HG02763 (cell line): ENCODE results near the gene HDAC11.
"Not testable (repeated sequence)": the region's sequence is repeated elsewhere in the genome, so short reads cannot be mapped to it uniquely, and the experiment has no call there.

ENCODE experiments used
- ATAC-seq: cut with Tn5 transposase; IDR thresholded peaks from one replicate; pipeline ENCODE4 v1.9.1; 2021; ENCODE audit warnings: mild to moderate bottlenecking, moderate library complexity; ENCODE audit not compliant: unreplicated experiment

The HDAC11 gene

DNA sequence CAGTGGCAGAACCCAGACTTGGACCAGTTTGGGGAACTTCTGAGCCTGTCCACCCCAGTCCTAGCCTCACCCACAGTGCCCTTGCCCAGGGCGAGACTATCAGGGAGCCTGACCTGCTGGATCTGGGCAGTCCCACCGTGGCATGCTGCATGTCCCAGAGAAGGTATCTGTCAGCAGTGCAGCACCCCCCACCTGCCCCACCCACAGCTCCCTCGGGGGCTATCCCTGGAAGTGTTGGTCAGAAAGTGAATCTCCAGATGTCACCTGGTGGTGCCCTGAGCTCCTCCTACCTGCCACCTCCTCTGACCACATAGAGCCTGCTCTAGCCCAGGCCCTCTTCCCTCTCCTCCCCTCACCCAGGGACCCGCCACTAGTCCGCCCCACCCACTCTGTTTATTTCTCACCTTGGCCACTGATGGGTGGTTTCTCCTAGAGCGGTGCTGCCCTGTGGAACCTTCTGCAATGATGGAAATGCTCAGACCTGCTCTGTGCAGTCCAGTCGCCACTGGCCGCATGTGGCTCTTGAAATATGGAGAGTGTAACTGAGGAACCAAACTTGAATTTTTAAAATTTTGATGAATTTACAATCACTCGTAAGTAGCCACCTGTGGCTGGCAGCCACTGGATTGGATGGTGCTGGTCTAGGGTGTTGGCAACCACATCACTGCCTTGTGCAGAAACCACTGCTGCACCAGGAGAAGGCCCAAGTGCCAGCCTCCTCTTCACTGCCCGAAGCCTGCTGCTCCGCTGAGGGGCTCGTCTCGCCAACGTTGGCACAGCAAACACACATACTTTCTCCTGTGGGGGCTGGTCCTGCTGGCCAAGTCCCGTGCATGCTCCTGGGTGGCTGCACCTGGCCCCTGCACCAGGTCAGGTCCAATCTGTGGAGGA is 13.1 kb downstream of the HDAC11 start:
- ATAC-seq, result no peak

DNA sequence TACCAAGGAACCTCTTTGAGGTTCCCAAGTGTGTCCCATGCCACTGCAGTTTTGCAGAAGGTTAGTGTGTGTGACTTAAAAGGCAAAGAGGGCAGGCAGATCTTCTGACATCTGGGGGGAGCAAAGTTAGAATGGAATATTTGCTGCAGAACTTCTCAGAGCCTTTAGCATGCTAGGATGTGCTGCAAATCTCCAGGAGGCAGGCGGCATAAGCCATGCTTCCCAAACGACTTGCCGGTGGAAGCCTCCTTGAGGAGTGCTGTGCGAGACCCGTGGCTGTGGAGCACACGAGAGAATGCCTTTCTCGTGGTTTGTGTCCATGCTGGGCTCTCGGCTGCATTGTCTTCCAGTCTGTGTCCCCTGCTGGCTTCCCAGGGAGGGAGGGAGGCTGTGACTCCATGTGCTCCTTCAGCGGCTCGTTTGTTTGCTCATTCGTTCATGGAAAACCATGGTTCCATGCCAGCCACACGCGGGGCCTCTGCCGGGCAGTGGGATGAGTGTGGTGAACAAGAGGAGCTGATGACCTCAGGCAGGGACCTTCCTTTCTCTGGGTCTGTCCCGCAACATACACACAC is 13.8 kb downstream of the HDAC11 start:
- no peak for ATAC-seq

DNA sequence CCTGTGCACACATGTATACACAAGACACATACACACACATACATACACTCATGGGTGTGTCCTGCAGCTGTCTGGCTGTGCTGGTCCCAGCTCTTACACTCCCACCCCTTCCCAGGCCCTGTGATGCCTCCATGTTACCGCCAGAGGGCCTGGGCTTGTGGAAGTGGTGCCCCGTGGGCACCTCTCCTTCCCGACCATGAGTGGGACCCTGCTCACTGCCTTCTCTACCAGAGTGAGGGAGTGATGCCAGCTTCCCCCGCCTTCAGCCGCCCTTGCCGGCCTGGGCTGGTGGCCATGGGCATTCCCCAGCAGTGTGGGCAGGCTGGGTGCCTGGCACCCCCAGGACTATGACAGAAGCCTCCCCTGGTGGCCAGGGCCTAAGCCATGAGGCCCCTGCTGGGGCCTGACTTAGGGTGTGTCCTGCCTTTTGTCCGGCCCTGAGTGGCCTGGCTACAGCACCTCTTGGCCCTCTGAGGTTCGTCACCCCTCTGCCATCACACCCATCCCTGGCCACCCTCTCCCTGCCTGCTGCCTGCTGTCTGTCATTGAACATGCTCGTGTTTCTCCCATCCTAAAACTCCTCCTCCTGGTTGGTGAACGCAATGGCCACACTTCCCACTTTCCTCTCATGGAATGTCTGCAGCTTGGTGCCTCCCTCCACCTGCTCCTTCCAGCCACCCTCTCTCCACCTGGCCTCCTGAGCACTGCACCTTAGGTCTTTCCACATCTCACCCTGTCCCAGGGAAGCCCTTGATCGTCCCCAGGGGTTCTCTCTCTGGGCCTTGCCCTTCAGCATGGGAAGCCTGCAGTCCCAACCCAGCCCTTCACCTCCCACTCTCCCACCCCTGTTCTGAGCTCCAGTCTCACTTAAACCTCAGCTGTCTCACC is 14.6 kb downstream of the HDAC11 start:
- ATAC-seq, result no peak

DNA sequence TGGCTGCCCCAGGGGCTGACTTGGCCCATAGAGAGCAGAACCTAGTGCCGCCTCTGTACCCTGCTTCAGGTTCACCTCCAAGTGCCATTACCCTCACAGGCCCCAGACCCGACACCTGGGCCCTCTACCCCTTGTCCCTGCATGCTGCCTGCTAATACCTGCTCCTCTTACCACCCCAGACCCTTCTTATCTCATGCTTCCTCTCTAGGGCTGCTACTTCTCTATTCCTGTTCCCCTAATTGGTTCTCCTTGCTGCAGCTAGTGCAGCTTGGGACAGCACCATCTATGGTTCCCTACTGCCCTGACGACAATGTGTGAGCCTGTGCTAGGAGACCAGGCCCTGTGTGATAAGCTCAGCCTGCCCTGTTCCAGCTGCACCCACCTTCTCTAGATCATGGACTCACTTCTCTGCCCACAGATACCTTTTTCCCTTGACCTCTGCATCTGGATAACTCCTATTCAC is 15.3 kb downstream of the HDAC11 start:
- no peak for ATAC-seq

DNA sequence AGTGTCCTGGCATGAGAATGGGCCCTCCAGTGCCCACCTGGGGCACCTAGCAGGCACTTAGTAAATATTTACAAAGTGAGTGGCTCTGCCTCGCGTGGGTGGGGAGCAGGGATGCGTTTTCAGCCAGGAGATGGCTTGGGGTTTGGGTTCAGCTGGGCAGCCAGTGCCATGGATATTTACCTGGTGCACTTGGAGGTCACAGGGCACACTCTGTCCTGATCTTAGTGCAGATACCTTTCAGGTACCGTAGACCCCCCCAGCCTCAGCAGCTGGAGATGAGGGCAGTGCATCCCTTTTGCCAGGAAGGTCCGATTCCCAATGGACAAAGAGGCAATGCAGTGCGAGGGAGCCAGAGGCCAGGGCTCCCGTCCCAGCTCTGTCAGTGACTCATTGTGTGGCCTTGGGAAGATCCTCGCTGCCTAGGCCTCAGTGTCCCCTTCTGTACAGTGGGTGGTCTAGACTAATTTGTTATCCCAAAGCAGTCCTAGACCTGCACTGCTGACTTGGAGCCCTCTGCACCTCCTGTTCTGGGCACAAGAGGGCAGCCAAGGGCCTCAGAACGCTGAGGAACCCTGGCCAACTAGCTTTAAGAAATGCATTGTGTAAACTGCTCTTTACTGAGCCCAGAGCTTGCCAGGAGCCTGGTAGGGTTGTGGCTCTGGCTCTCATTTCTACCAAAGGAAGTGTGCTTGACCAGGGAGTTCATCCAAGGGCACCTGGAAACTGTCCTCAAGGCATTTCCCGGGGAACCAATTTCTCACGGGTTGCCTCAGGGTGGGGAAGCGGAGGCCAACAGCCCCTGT is 16.0 kb downstream of the HDAC11 start:
- ATAC-seq, result no peak

DNA sequence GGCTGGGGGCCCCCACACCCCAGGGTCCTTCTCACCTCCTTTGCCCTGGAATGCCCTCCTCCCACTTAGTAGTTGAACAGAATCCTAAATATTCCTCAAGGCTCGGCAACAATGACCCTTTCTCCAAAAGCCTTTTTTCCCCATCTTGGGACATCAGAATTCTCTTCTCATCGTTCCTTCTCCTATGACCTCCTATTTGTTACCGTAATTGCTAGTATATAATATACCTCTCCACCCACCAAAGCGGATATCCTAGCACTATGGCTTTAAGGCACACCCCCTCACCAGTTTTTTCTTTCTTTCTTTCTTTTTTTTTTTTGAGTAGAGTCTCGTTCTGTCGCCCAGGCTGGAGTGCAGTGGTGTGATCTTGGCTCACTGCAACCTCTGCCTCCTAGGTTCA is 16.8 kb downstream of the HDAC11 start:
- no peak for ATAC-seq

DNA sequence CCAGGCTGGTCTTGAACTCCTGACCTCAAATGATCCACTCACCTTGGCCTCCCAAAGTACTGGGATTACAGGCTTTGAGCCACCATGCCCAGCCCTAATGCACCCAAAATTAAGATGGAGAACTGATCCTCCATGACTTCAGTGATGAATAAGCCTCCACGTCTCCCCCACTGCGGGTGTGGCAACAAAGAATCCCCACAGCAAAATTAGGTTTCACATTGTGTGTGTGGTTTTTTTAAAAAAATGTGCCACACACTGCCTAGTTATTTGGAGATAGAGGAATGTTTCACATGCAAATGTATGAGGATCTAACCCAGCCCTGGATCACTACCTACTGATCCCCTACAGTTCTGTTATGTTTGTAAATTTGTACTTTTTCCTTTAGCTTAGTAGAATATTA is 17.3 kb downstream of the HDAC11 start:
- ATAC-seq, result no peak

DNA sequence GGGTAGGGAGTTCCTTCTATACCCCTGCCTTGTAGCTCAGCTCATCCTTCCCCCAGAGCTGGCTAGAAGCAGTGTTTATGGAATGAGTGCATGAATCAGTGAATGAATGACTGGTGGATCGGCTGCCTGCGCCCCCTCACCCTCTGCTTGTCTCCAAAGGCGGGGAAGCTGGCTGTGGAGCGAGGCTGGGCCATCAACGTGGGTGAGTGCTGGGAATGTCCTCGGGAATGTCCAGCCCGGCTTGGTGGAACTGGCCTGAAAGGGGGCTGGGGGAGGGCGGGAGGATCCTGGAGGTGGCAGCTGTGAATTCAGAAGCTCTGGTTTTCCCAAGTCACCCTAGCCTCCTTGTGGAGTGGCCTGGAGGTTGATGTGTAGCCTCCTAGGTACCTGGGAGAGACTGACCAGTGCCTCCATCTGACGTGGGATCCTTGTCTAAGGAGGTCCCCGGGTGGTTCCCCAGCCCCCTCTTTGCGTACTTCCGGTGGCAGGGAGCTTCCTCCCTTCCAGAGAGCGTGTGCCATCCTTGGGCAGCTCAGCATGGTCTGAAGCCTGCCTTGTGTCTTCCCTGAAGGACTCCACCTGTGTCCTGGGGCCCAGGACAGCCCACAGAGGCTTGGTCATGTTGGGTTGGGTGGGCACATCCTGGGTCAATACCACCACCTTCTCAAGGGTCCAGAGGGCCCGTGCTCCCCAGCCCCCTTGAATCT is 18.4 kb downstream of the HDAC11 start:
- no peak for ATAC-seq

DNA sequence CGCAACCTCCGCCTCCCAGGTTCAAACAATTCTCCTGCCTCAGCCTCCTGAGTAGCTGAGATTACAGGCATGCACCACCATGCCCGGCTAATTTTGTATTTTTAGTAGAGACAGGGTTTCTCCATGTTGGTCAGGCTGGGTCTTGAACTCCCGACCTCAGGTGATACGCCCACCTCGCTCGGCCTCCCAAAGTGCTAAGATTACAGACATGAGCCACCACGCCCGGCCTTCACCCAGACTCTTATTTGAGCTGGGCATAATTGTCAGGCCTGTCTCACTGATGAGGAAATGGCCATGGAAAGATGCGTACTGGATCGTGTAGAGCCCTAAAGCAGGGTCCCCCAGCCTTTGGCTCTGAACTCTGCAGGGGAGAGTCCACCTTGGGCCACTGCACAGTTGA is 19.1 kb downstream of the HDAC11 start:
- not testable (repeated sequence) for ATAC-seq

DNA sequence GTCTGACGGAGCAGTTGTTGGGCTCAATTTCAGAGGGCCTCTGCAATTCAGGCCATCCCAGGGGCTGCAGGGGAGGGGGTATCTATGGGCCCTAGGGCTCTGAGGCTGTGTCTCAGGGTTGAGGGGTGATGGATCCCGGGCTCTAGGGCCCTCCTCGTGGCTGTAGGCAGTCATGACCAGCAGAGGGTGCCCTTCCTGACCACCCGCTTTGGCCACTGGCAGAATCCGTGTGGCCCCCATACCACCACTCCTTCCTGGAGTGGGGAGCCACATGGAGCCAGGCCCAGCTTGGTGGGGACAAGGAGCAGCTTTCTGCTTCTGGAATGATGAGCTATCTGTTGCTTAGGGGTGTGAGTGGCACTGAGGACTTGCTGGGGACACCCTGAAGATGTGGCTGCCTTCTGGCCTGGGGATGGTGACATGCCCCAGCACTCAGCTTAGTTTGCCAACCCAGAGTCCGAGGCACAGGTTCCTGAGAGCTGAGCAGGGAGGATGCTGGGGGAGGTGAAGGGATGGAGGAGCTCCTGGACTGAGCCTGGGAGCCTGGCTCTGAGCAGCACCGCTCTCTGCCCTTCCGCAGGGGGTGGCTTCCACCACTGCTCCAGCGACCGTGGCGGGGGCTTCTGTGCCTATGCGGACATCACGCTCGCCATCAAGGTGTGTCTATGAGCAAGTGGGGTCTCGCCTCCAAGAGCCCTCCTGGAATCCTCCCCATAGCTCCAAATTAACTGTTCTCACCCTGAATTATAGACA is 20.2 kb downstream of the HDAC11 start:
- no peak for ATAC-seq

DNA sequence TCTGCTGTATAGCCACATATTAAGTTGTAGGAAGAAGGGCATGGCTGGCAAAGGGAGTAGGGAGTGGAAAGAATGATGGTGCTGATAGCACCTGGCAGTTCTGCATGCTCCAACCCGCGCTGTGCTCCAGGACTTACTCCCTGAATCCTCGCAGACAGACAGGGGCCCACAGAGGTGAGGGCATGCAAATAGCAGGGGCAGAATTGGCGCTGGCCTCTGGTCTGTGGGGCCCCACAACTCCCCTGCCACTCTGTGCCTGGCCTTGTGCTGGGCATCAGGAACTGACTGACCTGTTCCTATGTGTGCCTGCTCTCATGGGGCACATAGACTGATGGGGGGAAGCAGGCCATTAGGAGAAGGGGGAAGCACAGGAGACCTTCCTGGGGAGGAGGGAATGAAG is 20.9 kb downstream of the HDAC11 start:
- ATAC-seq, result no peak

DNA sequence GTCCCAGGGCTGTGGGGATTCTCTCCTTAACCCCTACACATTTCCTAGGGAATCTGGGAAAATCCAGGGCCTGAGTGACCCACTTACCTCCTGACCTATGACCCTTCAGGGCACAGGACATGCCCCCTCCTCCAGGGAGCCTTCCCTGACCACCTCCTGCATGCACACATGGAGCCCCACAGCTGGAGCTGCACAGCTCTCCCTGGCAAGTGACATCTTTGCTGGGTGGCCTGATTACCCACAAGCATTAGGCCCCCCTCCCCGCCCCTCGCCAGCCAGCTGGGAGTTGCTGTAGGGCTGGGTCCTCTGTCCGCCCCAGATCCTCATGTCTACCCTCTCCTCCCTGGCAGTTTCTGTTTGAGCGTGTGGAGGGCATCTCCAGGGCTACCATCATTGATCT is 21.4 kb downstream of the HDAC11 start:
- ATAC-seq, result no peak

DNA sequence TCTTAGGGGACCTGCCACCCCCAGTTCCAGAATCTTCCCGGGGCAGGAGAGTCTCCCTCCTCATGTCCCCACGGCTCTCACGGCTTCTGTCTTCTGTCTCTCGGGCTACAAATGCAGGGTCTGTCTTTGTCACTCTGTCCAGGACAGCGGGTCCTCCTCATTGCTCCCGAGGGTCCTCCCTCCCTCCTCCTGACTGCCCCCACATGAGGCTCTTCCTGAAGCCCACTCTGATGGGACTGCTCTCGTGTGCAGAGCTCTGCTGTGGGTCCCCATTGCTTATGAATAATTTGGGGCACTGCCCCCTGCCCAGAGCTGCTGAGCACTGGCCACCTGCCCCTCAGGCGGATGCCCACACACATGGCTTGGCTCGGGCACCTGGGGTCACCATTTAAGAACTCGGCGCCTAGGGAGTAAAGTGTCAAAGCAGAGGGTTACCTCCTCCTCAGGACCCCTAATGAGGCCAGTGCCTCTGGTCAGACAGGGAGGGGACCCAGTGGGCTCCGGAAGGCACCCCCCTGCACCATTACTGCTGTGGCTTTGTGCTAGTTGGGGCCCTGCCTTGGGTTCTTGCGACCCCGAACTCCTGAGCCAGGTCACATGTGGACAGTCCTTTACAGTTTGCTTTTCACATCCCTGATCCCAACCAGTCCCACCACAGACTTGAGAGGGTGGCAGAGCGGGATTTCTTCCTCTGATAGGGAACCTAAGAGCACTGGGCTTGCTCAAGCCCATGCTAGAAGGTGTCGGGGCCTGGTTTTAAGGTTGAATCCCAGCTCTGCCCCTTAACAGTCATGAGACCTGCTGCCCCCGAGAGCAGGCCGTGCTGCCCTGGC is 22.1 kb downstream of the HDAC11 start:
- ATAC-seq, result no peak

DNA sequence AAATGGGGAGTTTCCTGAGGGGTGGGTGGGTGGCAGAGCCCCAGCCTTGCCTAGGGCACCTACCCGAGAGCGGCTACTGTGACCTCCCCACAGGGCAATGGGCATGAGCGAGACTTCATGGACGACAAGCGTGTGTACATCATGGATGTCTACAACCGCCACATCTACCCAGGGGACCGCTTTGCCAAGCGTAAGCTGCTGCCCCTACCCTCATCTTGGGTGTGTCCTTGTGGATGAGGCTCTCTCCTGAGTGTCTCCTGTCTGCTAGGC is 22.6 kb downstream of the HDAC11 start:
- ATAC-seq, result no peak

DNA sequence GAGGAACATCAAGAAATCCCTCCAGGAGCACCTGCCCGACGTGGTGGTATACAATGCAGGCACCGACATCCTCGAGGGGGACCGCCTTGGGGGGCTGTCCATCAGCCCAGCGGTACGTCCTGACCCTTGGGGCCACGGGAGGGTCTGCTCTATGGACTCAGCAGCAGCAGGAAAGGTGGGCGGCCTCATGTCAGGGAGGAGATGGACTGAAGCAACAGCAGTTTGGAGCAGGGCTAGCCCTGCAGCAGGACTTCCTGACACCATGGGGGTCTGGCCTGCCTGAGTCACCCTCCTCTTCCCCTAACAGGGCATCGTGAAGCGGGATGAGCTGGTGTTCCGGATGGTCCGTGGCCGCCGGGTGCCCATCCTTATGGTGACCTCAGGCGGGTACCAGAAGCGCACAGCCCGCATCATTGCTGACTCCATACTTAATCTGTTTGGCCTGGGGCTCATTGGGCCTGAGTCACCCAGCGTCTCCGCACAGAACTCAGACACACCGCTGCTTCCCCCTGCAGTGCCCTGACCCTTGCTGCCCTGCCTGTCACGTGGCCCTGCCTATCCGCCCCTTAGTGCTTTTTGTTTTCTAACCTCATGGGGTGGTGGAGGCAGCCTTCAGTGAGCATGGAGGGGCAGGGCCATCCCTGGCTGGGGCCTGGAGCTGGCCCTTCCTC is 24.2 kb downstream of the HDAC11 start:
- no peak for ATAC-seq

DNA sequence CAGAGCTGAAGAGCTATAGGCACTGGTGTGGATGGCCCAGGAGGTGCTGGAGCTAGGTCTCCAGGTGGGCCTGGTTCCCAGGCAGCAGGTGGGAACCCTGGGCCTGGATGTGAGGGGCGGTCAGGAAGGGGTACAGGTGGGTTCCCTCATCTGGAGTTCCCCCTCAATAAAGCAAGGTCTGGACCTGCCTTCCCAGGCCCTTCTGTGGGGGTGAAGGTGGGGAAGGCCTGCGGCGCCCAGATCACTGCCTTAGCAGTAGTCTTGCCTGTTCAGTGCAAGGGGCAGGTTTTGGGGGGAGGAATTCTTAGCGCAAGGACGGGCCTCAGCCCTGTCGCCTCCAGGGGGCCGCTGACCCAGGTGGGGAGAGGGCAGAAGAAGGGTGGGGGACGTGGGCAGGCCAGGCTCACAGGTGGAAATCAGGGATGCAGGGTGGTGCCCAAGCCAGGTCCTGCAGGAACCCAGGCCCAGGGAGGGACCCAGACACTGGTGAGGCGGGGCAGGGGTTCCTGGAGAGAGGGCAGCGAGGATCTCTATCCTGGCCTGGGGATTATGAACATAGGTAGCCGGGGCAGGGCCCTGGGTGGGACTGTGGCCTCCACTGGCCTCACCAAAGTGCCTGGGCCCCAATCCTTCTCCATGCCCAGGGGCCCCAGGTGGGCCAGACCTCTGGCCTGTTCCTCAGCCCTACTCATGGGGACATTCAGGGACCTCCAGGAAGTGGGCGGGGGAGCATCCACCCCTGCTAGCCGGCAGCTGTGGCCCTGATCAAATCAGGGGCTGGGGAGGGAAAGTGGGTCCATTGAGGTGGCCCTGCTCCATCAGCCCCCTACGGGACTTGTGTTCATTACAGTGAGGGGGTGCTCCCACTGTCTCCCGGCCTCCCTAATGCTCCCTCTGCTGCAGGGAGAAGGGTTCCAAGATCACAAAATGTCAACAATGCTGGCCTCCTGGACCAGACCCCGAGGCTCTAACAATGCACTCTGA is 25.3 kb downstream of the HDAC11 start:
- no peak for ATAC-seq

DNA sequence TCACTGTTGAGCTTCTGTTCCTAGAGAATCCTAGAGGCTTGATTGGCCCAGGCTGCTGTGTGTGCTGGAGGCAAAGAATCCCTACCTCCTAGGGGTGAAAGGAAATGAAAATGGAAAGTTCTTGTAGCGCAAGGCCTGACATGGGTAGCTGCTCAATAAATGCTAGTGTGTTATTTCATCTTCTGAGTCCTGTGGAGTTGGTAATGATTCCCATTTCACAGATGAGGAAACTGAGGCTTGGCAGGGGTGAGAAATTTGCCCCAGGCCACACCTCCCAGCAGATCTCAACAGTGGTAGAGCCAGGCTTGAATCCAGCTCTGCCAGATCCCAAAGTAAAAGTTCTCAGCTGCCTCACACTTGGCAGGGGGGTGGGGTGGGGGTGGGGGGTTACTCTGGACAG is 26.1 kb downstream of the HDAC11 start:
- no peak for ATAC-seq
